B cell (primary cell): ENCODE results near the gene TREH. TPM values are rescaled to one million over a fixed set of nuclear protein-coding genes. Genes with fewer than 3 reads are reported as not detected.

Experiments
- ATAC-seq: fragments of 200-7000 bp; cut with Tn5 transposase; one replicate; pipeline ENCODE4 v1.10.0; 2021; ENCODE audit warnings: low read depth, mild to moderate bottlenecking, moderate number of reproducible peaks, moderate library complexity
- CTCF ChIA-PET: fragments of 350-600 bp; sonication (Branson Sonifier 250); formaldehyde crosslinking; loops from one replicate; lab custom pipeline; 2021; ENCODE audit warnings: antibody characterized with exemption, inconsistent platforms; lab: Charles Lee
- POLR2A ChIA-PET: fragments of 350-600 bp; sonication (Branson Sonifier 250); formaldehyde crosslinking; loops from one replicate; lab custom pipeline; 2021; ENCODE audit warnings: antibody characterized with exemption; lab: Charles Lee
- DNase-seq: peaks from one replicate; pipeline ENCODE4 v3.0.0; 2013
- H2AFZ ChIP-seq: 2 replicates; pipeline ENCODE4 v1.6.1; 2012; ENCODE audit warnings: mild to moderate bottlenecking, low read depth, low read length; ENCODE audit not compliant: insufficient read depth, poor library complexity, severe bottlenecking
- H3K27ac ChIP-seq, 2 donors: 1 replicate in 1 of 2; 2 replicates in 1 of 2; pipeline ENCODE4 v1.5.1; 2012 to 2013; ENCODE audit warnings: low read length in 2 of 2, mild to moderate bottlenecking in 2 of 2, moderate library complexity in 1 of 2
- H3K27me3 ChIP-seq, 4 experiments: fragments of 200-600 bp in 1 of 4; sonication (generic) in 1 of 4; replicated peaks in 1 of 4; 1 replicate in 2 of 4; 2 replicates in 2 of 4; pipeline versions ENCODE4 v1.6.1 to v1.7.0; 2013 to 2016; ENCODE audit warnings: low read length in 3 of 4, mild to moderate bottlenecking in 2 of 4, mixed read lengths in 1 of 4, moderate library complexity in 1 of 4; ENCODE audit not compliant: insufficient read depth in 4 of 4, control insufficient read depth in 3 of 4; ENCODE audit errors: control extremely low read depth in 1 of 4
- H3K36me3 ChIP-seq, 2 experiments: replicated peaks in 1 of 2; 1 replicate in 1 of 2; 2 replicates in 1 of 2; pipeline versions ENCODE4 v1.6.1 to v1.7.1; 2013; ENCODE audit warnings: low read length in 1 of 2; ENCODE audit not compliant: insufficient read depth in 2 of 2, control insufficient read depth in 1 of 2; ENCODE audit errors: control extremely low read depth in 1 of 2, extremely low read depth in 1 of 2
- H3K4me1 ChIP-seq, 2 donors: fragments of 200-600 bp in 1 of 2; sonication (generic) in 1 of 2; 1 replicate in 1 of 2; 2 replicates in 1 of 2; pipeline versions ENCODE4 v1.5.1 to v1.6.1; 2013 to 2017; ENCODE audit warnings: low read length in 2 of 2; ENCODE audit not compliant: control insufficient read depth in 2 of 2, insufficient read depth in 2 of 2
- H3K4me2 ChIP-seq: replicated peaks from 2 replicates; pipeline ENCODE3; 2012; ENCODE audit warnings: mild to moderate bottlenecking, low read depth, low read length; ENCODE audit not compliant: poor library complexity, severe bottlenecking
- H3K4me3 ChIP-seq, 5 experiments: fragments of 200-600 bp in 1 of 5; sonication (generic) in 1 of 5; 1 replicate in 3 of 5; 2 replicates in 2 of 5; pipeline versions ENCODE4 v1.5.1 to v1.7.0; 2011 to 2016; ENCODE audit warnings: low read length in 4 of 5, mild to moderate bottlenecking in 4 of 5, low read depth in 2 of 5, control low read depth in 1 of 5, moderate library complexity in 1 of 5; ENCODE audit not compliant: insufficient read depth in 1 of 5; ENCODE audit errors: control extremely low read depth in 1 of 5, extremely low read depth in 1 of 5
- H3K79me2 ChIP-seq: fragments of 200-600 bp; sonication (generic); one replicate; pipeline ENCODE4 v1.6.0; 2016; ENCODE audit warnings: low read length; ENCODE audit not compliant: control insufficient read depth, insufficient read depth
- H3K9ac ChIP-seq: fragments of 200-600 bp; sonication (generic); 2 replicates; pipeline ENCODE4 v1.6.1; 2017; ENCODE audit warnings: mild to moderate bottlenecking, low read length, moderate library complexity
- H3K9me3 ChIP-seq, 3 donors: one replicate each; pipeline versions ENCODE4 v1.6.1 to v1.7.1; 2013; ENCODE audit warnings: low read length in 2 of 3; ENCODE audit not compliant: control insufficient read depth in 2 of 3, insufficient read depth in 1 of 3; ENCODE audit errors: control extremely low read depth in 1 of 3
- H4K20me1 ChIP-seq: 2 replicates; pipeline ENCODE4 v1.6.0; 2012; ENCODE audit warnings: mild to moderate bottlenecking, low read length; ENCODE audit not compliant: insufficient read depth, control insufficient read depth, poor library complexity, severe bottlenecking
- H3K27ac Mint-ChIP-seq: one replicate; pipeline ENCODE4 v1.8.0; 2021; ENCODE audit warnings: mixed read lengths
- H3K27me3 Mint-ChIP-seq: one replicate; pipeline ENCODE4 v1.8.0; 2021; ENCODE audit warnings: mixed read lengths
- H3K4me1 Mint-ChIP-seq: one replicate; pipeline ENCODE4 v1.8.0; 2021; ENCODE audit warnings: mixed read lengths
- H3K4me3 Mint-ChIP-seq: one replicate; pipeline ENCODE4 v1.8.0; 2021; ENCODE audit warnings: mixed read lengths
- H3K9me3 Mint-ChIP-seq: one replicate; pipeline ENCODE4 v1.8.0; 2022; ENCODE audit warnings: mixed read lengths; ENCODE audit not compliant: insufficient read depth
- CTCF ChIP-seq: fragments of 200-600 bp; IDR thresholded peaks from one replicate; pipeline ENCODE4 v1.8.0; 2022; ENCODE audit warnings: antibody characterized with exemption, mild to moderate bottlenecking
- EZH2 ChIP-seq: IDR thresholded peaks from 2 replicates; pipeline ENCODE4 v1.6.1; 2012; ENCODE audit warnings: borderline replicate concordance, low read depth, mild to moderate bottlenecking, moderate library complexity, low read length; ENCODE audit not compliant: insufficient read depth, poor library complexity, severe bottlenecking
- WGBS: methylation state at CpG from one replicate; pipeline ENCODE4 v1.1.5; 2013; ENCODE audit warnings: missing lambda C conversion rate; ENCODE audit not compliant: insufficient coverage; 5-methylcytosine and 5-hydroxymethylcytosine counted together
- intact Hi-C: fragments of 100-400 bp; cut with micrococcal nuclease; formaldehyde crosslinking; loops from one replicate; pipeline ENCODE4 v1.10.0; 2022
- polyA plus RNA-seq: library from polyadenylated mRNA; depleted of rRNA; stranded (reverse); fragments of >200 nt; gene quantifications from 2 replicates; pipeline ENCODE4 v1.2.3, GENCODE V29; 2012
- total RNA-seq, 2 donors: library from RNA; stranded (reverse); fragments of 120-200 nt in 1 of 2; gene quantifications; 1 replicate in 1 of 2; 2 replicates in 1 of 2; pipeline versions ENCODE4 v1.2.3 to v1.2.4, GENCODE V29; 2013 to 2022

TREH gene
- total and polyA plus RNA-seq, 2 donors (not counting 1 experiment from before 2014, with no cell fraction given) = not detected

GRCh38 chr11:118694185-118694584 is 14.7 kb upstream of the TREH start:
- TF ChIP-seq EZH2 (no peak), CTCF (no peak)
- Mint-ChIP-seq H3K9me3 (no peaks in the 10 kb centered on the region), H3K4me1 (peaks cover 20% of the 10 kb centered on the region), H3K4me3 (no peak overlapping the region), H3K27me3 (no peaks in the 10 kb centered on the region), H3K27ac (no peak overlapping the region)
- peaks cover 0 to 3% (median 0%) of the 10 kb centered on the region in 4 experiments for H3K27me3 ChIP-seq
- H4K20me1 ChIP-seq = no peaks in the 10 kb centered on the region
- peaks cover 0 to 3% (median 0%) of the 10 kb centered on the region in 3 donors for H3K9me3 ChIP-seq
- H3K4me2 ChIP-seq = no peak overlapping the region
- no peak overlapping the region for H2AFZ ChIP-seq
- DNase-seq (no peak), ATAC-seq (no peak)
- POLR2A ChIA-PET = no interaction called here
- H3K4me3 ChIP-seq = no peak overlapping the region
- no peaks in the 10 kb centered on the region for H3K79me2 ChIP-seq
- H3K27ac ChIP-seq = no peak overlapping the region
- H3K36me3 ChIP-seq = no peaks in the 10 kb centered on the region
- no peak overlapping the region for H3K9ac ChIP-seq
- CTCF ChIA-PET = interaction anchor here (0.8 to 3.0 kb wide), 4 partner anchors 236 to 266 kb away, joined by 3 to 9 read pairs (median 4); no protein-coding TSS in a partner anchor
- H3K4me1 ChIP-seq = peaks cover 10 to 38% of the 10 kb centered on the region in 2 donors
- 100% methylated on average over 6 of the region's 8 CpGs for WGBS
- intact Hi-C loops = loop anchor here (5.0 kb wide), 1 partner anchor 503 kb away; no protein-coding TSS in a partner anchor
